ENCODE data around the gene SLC22A4.
A peak's percentile ranks its signal among the peaks of the same experiment; 100 is the strongest.

Gene SLC22A4

GRCh38 chr5:132369007-132369473, 74.8 kb downstream of the SLC22A4 start:
- no peak for TF ChIP-seq ZFX (IDR thresholded peaks at IDR 0.05; ENCODE audit: borderline replicate concordance)
- TF ChIP-seq CTCF (IDR thresholded peaks at IDR 0.05), result no peak
- H3K27ac ChIP-seq, result peak overlapping the region; percentile 69

GRCh38 chr5:132369474-132370180, 75.4 kb downstream of the SLC22A4 start, which contains the start of gene SLC22A5:
Gene SLC22A5 (plus strand): TSS chr5:132369710. CDS start chr5:132369973, 263 bp downstream.
- no peak for TF ChIP-seq ZFX (IDR thresholded peaks at IDR 0.05; ENCODE audit: borderline replicate concordance)
- TF ChIP-seq CTCF (IDR thresholded peaks at IDR 0.05), result no peak
- peak within 1 kb of the TSS; percentile 69 for H3K27ac ChIP-seq

GRCh38 chr5:132370181-132370970, 76.2 kb downstream of the SLC22A4 start:
- H3K27ac ChIP-seq, result peak overlapping the region; percentile 69

GRCh38 chr5:132370971-132371602, 76.9 kb downstream of the SLC22A4 start:
- TF ChIP-seq ZFX (IDR thresholded peaks at IDR 0.05; ENCODE audit: borderline replicate concordance) (no peak), CTCF (IDR thresholded peaks at IDR 0.05) (no peak)
- no peak overlapping the region for H3K27ac ChIP-seq

More at GRCh38 chr5:132370181-132370970, 76.2 kb downstream of the SLC22A4 start:
- no peak for TF ChIP-seq ZFX (IDR thresholded peaks at IDR 0.05; ENCODE audit: borderline replicate concordance)
- no peak for TF ChIP-seq CTCF (IDR thresholded peaks at IDR 0.05)

- TF ChIP-seq ZFX (IDR thresholded peaks at IDR 0.05; ENCODE audit: borderline replicate concordance) (no peak), CTCF (IDR thresholded peaks at IDR 0.05) (no peak)
- H3K27ac ChIP-seq, result no peak overlapping the region
Measured at GRCh38 chr5:132371603-132371994, 77.4 kb downstream of the SLC22A4 start.

GRCh38 chr5:132372127-132372526, 77.9 kb downstream of the SLC22A4 start:
- H3K27ac ChIP-seq, result no peak overlapping the region
- TF ChIP-seq CTCF (IDR thresholded peaks at IDR 0.05) (no peak), ZFX (IDR thresholded peaks at IDR 0.05; ENCODE audit: borderline replicate concordance) (no peak)

Data from 22Rv1 (cell line).